ENCODE data around the gene NSUN3.

Gene NSUN3

GRCh38 chr3:94046533-94046932, 16.3 kb upstream of the NSUN3 start:
- H3K9me3 ChIP-seq (ENCODE audit: severe bottlenecking) = no peaks in the 10 kb centered on the region
- H3K27me3 ChIP-seq (ENCODE audit: insufficient read depth, poor library complexity, severe bottlenecking) = no peaks in the 10 kb centered on the region
- TF ChIP-seq, protein P1, sequence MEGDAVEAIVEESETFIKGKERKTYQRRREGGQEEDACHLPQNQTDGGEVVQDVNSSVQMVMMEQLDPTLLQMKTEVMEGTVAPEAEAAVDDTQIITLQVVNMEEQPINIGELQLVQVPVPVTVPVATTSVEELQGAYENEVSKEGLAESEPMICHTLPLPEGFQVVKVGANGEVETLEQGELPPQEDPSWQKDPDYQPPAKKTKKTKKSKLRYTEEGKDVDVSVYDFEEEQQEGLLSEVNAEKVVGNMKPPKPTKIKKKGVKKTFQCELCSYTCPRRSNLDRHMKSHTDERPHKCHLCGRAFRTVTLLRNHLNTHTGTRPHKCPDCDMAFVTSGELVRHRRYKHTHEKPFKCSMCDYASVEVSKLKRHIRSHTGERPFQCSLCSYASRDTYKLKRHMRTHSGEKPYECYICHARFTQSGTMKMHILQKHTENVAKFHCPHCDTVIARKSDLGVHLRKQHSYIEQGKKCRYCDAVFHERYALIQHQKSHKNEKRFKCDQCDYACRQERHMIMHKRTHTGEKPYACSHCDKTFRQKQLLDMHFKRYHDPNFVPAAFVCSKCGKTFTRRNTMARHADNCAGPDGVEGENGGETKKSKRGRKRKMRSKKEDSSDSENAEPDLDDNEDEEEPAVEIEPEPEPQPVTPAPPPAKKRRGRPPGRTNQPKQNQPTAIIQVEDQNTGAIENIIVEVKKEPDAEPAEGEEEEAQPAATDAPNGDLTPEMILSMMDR (IDR thresholded peaks at IDR 0.05; ENCODE audit: poor library complexity, severe bottlenecking) = no peak
- H3K36me3 ChIP-seq (ENCODE audit: low read depth) = 0 out of 2 replicates have a peak, but pooled peaks cover 14% of the 10 kb centered on the region
- no peak overlapping the region for H3K4me3 ChIP-seq (ENCODE audit: severe bottlenecking)
- H3K4me1 ChIP-seq (ENCODE audit: insufficient read depth, poor library complexity, severe bottlenecking) = no peaks in the 10 kb centered on the region
- no peak overlapping the region for H3K27ac ChIP-seq (ENCODE audit: poor library complexity, severe bottlenecking)
- no peak for DNase-seq (ENCODE audit: low spot score)
- no peak for ATAC-seq (ENCODE audit: low read depth)

DNA sequence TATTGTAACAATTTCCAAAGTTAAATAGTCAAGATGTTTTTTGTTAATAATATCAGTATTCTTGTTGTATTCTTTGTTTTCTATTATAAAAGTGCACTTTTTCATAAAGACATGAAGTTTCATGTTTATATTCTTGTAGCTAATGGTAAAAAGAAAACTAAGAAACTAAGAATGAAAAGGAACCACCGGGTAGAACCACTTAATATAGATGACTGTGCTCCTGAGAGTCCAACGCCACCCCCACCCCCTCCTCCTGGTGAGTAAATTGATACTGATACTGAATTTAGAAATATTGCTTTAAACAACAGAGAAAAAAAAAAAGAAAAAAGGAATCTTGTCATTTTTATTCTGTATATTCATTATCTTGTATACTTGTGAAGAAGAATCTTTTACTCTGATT, 13.6 kb upstream of the NSUN3 start:
- Histone ChIP-seq H3K27me3 (ENCODE audit: insufficient read depth, poor library complexity, severe bottlenecking) (no peaks in the 10 kb centered on the region), H3K9me3 (ENCODE audit: severe bottlenecking) (no peaks in the 10 kb centered on the region), H3K36me3 (ENCODE audit: low read depth) (peaks cover 12% of the 10 kb centered on the region; the same call in 1 of the 2 replicates), H3K27ac (ENCODE audit: poor library complexity, severe bottlenecking) (no peak overlapping the region), H3K4me3 (ENCODE audit: severe bottlenecking) (no peak overlapping the region), H3K4me1 (ENCODE audit: insufficient read depth, poor library complexity, severe bottlenecking) (no peaks in the 10 kb centered on the region)
- ATAC-seq (ENCODE audit: low read depth) (no peak), DNase-seq (ENCODE audit: low spot score) (no peak)
- TF ChIP-seq, protein P1 (IDR thresholded peaks at IDR 0.05; ENCODE audit: poor library complexity, severe bottlenecking) = no peak

DNA sequence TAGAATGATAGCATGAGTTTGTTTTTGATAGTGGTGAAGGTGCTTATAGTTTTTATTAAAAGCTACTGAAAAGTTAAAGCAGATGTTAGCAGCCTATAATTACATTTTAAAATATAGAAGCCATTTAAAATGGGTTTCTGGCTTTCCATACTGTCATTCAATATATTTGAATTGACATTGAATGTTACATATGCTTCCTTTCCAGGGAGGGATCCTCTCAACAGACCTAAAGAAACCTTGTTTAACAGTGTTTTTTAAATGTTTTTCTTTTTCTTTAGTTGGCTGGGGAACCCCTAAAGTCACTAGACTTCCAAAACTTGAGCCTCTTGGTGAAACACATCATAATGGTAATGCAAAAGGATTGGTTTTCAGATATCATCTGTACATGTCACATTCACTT, 12.3 kb upstream of the NSUN3 start:
- Histone ChIP-seq H3K27me3 (ENCODE audit: insufficient read depth, poor library complexity, severe bottlenecking) (no peaks in the 10 kb centered on the region), H3K4me3 (ENCODE audit: severe bottlenecking) (no peak overlapping the region), H3K4me1 (ENCODE audit: insufficient read depth, poor library complexity, severe bottlenecking) (no peaks in the 10 kb centered on the region), H3K36me3 (ENCODE audit: low read depth) (peaks cover 16% of the 10 kb centered on the region), H3K27ac (ENCODE audit: poor library complexity, severe bottlenecking) (no peak overlapping the region), H3K9me3 (ENCODE audit: severe bottlenecking) (no peaks in the 10 kb centered on the region)
- TF ChIP-seq, protein P1 (IDR thresholded peaks at IDR 0.05; ENCODE audit: poor library complexity, severe bottlenecking) = no peak
- DNase-seq (ENCODE audit: low spot score) (no peak), ATAC-seq (ENCODE audit: low read depth) (no peak)

GRCh38 chr3:94061297-94061696, 1.6 kb upstream of the NSUN3 start:
- TF ChIP-seq, protein P1 (IDR thresholded peaks at IDR 0.05; ENCODE audit: poor library complexity, severe bottlenecking) = no peak
- Histone ChIP-seq H3K4me1 (ENCODE audit: insufficient read depth, poor library complexity, severe bottlenecking) (peaks cover 5% of the 10 kb centered on the region), H3K27me3 (ENCODE audit: insufficient read depth, poor library complexity, severe bottlenecking) (no peaks in the 10 kb centered on the region), H3K9me3 (ENCODE audit: severe bottlenecking) (no peaks in the 10 kb centered on the region), H3K36me3 (ENCODE audit: low read depth) (no peaks in the 10 kb centered on the region), H3K27ac (ENCODE audit: poor library complexity, severe bottlenecking) (no peak overlapping the region), H3K4me3 (ENCODE audit: severe bottlenecking) (no peak overlapping the region)
- ATAC-seq (ENCODE audit: low read depth) = no peak
- no peak for DNase-seq (ENCODE audit: low spot score)

GRCh38 chr3:94063496-94064119, 747 bp downstream of the NSUN3 start:
- H3K27me3 ChIP-seq (ENCODE audit: insufficient read depth, poor library complexity, severe bottlenecking) = no peaks in the 10 kb centered on the region
- H3K36me3 ChIP-seq (ENCODE audit: low read depth) = no peaks in the 10 kb centered on the region
- peaks cover 5% of the 10 kb centered on the region for H3K4me1 ChIP-seq (ENCODE audit: insufficient read depth, poor library complexity, severe bottlenecking)
- TF ChIP-seq, protein P1 (IDR thresholded peaks at IDR 0.05; ENCODE audit: poor library complexity, severe bottlenecking) = no peak
- peak overlapping the region; percentile 54 for H3K27ac ChIP-seq (ENCODE audit: poor library complexity, severe bottlenecking)
- H3K9me3 ChIP-seq (ENCODE audit: severe bottlenecking) = no peaks in the 10 kb centered on the region
- peak overlapping the region; percentile 61 for H3K4me3 ChIP-seq (ENCODE audit: severe bottlenecking)
- DNase-seq (ENCODE audit: low spot score) = no peak
- no peak for ATAC-seq (ENCODE audit: low read depth)

Measured in RWPE2 (cell line).